Stimulated activated CD4-positive, alpha-beta T cell treated with anti-CD3 and anti-CD28 coated beads, Interleukin-2, amount 100 ng/mL, for 4 hours (primary cell): Measurements from ENCODE around the gene ITGA2.
"Not testable (repeated sequence)": the region's sequence is repeated elsewhere in the genome, so short reads cannot be mapped to it uniquely, and the experiment has no call there.

ENCODE experiments used
- DNase-seq: peaks from one replicate; pipeline ENCODE4 v3.0.0-alpha.2; 2020; ENCODE audit warnings: low read depth

The ITGA2 gene

DNA sequence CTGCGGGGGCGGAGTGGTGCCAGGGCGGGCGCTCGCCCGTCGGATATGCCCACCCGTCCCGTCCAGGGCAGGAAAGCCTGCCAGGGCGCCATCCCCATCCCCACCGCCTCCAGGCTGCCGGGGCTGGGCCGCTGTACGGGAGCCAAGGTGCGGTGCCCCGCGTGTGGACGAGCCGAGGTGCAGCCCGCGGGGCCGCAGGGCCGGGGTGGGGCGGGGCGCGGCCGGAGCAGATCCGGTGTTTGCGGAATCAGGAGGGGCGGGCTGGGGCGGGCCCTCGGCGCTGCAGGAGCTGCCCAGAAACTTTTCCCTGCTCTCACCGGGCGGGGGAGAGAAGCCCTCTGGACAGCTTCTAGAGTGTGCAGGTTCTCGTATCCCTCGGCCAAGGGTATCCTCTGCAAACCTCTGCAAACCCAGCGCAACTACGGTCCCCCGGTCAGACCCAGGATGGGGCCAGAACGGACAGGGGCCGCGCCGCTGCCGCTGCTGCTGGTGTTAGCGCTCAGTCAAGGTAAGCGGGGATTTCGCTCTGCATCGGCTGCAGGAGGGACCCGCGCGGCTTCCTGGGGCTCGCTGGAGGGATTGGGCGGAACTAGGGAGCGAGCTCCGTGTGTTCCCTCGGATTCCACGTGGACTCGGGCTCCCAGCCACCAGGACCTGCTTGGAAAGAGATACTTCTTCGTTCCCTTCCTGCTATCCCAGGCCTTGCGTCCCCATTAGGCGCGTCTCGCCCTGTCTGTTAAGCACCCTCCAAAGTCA is at the start of gene ITGA2:
Gene ITGA2, plus strand, starts transcription at position 328 of the 756 bp plus-strand sequence. Its CDS starts 117 bp downstream, at position 445.
- DNase-seq: no peak

DNA sequence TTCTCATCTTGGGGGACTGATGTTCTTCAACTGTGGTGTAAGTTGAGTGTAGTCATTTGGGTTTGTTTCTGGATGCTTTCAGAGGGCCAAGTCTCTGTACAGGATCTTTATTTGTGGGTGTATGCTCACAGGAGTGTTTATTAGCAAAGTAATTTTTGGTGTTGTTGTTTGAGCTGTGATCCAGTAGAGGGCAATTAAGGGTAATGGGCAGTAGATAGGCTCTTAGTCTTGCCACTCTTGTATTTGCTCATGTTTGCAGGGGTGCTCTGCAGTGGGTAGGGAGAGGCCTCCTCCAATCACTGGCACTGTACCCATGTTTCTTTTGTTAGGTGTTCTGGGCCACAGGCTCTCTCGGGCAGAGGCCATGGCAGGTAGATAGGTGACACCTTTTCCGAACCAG is 45.9 kb upstream of the ITGA2 start:
- no peak for DNase-seq

DNA sequence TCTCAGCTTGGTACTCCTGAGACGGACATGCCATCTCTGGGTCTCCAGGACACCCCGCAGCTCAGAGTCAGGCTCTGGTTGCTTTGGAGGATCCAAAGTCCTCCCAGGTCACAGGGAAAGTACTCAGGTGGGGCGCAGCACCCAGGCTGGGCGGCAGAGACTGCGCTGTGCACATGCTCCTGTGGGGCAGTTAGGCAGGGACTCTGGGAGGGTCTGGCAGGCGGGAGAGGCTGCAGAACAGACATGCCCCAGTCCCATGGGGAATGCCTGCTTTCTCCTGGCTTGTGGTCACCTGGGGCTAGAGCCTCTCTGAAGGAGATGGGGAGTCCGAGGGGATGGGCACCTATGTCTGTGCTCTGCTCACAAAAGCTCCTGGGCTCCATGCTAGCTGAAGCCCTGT is 45.3 kb upstream of the ITGA2 start:
- no peak for DNase-seq

- DNase-seq: no peak
These were observed 44.1 kb upstream of the ITGA2 start for GRCh38 chr5:52945040-52945439.

DNA sequence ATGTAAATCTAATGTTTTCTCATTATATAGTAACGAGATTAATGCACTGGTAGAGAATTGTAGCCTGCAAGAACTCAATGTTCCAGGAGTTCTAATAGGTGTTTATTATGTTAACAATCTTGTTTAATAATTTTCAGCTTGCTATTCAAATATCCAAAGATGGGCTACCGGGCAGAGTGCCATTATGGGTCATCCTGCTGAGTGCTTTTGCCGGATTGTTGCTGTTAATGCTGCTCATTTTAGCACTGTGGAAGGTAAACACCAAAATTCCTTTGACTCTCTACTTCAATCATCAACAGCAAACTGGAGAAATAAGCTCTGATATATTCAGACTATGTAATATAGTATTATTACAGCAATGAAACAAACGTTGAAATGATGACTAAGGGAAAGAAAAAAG is 41.9 kb upstream of the ITGA2 start:
- DNase-seq: no peak

DNA sequence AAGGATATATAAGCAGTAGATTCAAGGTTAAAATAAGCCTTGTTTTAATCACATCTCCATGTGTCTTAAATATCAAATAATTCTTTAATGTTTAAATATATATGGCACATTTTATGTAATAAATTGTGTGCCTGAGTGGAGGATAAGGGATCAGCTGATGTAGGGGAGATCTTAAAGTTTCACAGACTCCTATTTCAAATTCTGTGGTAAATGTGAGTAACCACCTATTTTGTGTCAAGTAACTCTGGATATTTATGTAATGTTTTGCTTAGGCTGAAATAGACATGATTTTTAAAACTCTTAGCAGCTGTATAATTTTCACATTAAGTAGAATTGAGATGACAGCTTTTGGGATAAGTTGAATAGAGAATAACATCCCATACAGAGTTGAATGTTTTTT is 41.3 kb upstream of the ITGA2 start:
- DNase-seq: no peak

- DNase-seq: peak; percentile 33
These were observed 40.6 kb upstream of the ITGA2 start for GRCh38 chr5:52948418-52949076.

GRCh38 chr5:52950686-52951085 is 38.5 kb upstream of the ITGA2 start:
- DNase-seq: no peak

- no peak for DNase-seq
These were observed 36.7 kb upstream of the ITGA2 start for GRCh38 chr5:52952483-52952882.

- no peak for DNase-seq
These were observed 33.1 kb upstream of the ITGA2 start for GRCh38 chr5:52956014-52956413.

- no peak for DNase-seq
These were observed 32.0 kb upstream of the ITGA2 start for GRCh38 chr5:52956915-52957747.

GRCh38 chr5:52961274-52961681 is 27.9 kb upstream of the ITGA2 start:
- DNase-seq: no peak

- no peak for DNase-seq
These were observed 25.5 kb upstream of the ITGA2 start for GRCh38 chr5:52963636-52964035.

DNA sequence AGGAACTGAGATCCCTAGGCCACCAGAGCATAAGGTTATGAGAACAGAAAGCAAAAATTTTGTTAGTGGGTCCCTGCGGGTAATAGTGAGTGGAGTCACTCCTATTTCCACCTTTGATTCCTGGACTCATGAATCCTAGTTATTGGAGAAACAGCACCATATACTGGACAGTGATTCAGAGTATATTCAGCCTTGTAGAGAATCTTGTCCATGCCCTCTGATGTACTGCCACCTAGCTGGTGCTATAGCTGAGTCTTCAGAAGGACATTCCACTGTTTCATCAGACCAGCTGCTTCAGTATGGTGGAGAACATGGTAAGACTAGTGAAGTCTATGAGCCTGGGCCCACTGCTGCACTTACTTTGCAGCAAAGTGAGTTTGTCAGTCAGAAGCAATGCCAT is 25.0 kb upstream of the ITGA2 start:
- no peak for DNase-seq

DNA sequence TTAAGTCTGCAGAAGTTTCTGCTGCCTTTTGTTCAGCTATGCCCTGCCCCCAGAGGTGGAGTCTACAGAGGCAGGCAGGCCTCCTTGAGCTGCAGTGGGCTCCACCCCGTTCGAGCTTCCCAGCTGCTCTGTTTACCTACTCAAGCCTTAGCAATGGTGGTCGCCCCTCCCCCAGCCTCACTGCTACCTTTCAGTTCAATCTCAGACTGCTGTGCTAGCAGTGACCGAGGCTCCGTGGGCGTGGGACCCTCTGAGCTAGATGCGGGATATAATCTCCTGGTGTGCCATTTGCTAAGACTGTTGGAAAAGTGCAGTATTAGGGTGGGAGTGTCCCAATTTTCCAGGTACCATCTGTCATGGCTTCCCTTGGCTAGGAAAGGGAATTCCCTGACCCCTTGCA is 13.0 kb upstream of the ITGA2 start:
- DNase-seq: not testable (repeated sequence)

- no peak for DNase-seq
These were observed 11.8 kb upstream of the ITGA2 start for GRCh38 chr5:52977264-52977897.

DNA sequence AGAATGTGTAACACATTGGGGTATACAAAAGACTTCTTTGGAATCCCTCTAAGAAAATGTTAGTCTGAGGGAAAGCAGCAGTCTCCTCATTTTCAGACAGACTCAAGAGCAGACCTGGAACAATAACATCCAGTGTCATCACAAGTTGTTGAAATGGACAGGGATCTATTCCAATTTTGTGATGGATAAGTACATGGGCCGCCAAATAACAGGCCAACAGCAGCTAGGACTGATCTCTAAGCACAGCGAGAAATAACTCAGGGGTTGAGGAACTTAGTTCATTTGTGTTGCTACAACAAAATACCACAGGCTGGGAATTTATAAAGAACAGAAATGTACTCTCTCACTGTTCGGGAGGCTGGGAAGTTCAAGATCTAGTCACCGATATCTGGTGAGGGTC is 7.6 kb upstream of the ITGA2 start:
- no peak for DNase-seq

DNA sequence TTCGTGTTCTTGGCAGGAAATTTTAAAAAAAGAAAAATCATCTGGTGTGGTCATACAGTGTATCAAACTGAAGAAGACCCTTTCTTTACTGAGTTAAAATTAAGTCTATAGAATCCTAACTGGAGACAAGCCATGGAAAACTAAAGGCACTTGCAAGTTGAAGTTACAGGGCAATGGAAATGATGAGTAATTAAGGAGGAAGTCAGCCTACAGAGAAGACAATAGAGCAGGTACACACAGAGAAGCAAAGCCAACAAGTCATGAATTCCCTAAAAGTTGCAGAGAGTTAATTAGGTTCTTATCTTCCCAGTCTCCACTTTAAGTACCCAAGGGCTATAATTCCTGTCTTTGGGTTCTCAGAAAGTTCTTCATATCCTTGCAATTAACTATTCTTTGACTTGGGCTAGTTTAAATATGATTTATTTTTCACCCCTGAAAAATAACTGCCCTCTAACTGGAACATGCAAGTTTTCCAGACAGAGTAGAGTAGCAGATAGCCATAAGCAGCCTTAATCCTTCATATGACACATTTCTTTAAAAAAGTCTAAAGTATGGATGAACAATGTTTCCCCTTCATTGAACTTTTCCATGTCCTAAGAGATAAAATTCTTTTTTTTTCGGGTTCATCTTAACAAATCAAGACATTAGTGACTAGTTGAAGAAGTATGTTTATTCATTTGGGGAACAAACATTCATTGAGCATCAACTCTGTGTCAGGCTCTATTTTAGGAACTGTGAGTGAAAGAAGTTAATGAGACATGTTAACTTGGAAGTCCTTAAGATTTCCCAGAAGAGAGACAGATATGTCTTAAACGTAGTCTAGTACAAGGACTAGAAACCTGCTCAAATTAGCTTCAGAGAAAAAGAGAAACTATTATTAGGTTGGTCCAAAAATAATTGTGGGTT is 5.2 kb upstream of the ITGA2 start:
- DNase-seq: no peak

DNA sequence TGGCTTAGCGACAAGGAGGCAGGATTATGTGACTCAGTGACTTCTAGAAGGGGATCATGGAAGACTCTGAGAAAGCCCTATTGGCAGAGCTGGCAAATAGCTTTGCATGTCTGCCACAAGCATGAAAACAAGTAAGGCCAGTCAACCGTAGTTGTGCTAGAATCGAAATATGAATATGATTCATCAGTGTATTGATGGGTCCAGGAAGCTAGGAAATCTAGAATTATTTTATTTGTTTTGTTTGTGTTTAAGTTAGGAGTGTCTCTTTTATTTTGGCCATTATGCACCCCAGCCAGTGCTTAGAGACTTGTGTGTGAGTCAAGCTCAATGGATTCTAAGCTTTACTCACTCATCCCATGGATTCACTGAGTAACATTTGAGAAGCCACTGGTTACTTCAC is 3.8 kb upstream of the ITGA2 start:
- DNase-seq: no peak

- no peak for DNase-seq
These were observed 1.3 kb upstream of the ITGA2 start for GRCh38 chr5:52987711-52988331.
